Tongue (tissue), 2 donors: ENCODE data around the gene NPAS3. TPM values are rescaled to one million over a fixed set of nuclear protein-coding genes. Genes with fewer than 3 reads are reported as not detected.

ENCODE experiments used
- DNase-seq: peaks from one replicate; pipeline ENCODE4 v3.0.0-alpha.2; 2015
- total RNA-seq: library from RNA; depleted of rRNA; stranded (reverse); fragments of >200 nt; gene quantifications from one replicate; pipeline ENCODE4 v1.2.3, GENCODE V29; 2014

NPAS3 gene
- total RNA-seq, 1 donor from 2014 or later = 4.4 TPM

GRCh38 chr14:33764876-33765650 lies 826.4 kb downstream of the NPAS3 start:
- DNase-seq = peak; percentile 82

DNA sequence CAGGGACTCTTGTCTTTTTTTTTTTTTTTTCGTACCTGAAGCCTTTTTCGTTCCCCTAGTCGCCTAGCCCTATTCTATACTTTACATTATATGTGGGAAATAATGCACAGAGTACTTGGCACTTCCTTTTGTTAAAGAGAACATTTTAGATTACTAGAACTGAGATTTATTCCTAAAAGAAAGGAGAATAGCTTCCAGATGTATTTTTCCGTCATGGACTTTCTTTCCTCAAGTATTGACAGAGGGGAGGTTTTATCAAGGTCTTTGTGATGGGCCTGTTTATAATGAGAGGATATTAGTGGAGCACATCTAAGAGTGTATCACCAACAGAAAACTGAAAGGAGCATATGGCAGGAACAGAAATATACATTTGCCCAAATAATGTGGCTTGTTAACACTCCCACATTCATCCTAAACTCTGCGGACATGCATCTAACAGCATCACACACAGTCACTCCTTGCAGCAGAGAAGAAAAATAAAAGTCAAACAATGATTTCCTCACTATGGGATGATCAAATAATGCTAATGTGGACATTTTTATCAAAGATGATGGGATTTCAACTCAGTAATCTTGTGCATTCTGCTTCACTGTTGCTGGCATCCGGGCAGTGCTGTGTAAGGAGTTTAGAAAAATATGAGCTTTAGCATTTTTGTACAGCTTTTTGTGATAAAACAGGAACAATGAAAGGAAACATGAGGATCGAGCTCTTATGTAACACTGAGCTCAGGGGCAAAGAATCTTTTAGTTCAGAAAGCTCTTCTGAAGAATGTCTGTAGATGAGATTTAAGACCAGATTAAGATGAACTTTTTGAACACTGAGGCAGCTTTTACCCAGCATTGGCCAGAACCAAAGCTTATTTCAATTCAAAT lies 829.1 kb downstream of the NPAS3 start:
- DNase-seq = no peak

DNA sequence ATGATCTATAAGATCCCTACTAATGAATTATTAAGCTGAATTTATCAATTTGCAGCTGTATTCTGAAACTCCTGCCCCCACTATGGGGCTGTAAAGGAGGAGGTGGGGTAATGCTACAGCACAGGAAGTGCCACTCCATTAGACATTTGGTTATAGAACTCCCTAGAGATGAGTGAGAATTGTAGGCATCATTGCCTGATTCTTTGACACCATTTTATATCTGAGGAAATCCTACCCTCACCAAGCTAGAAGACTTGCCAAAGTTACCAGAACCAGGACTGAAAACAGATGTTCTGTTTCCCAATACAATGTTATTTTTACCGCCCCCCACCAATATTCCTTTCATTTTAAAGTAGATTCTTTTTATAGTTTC lies 829.8 kb downstream of the NPAS3 start:
- no peak for DNase-seq

- no peak for DNase-seq
These were observed 834.7 kb downstream of the NPAS3 start for GRCh38 chr14:33773205-33774030.

- DNase-seq = no peak
These were observed 835.5 kb downstream of the NPAS3 start for GRCh38 chr14:33774161-33774560.

GRCh38 chr14:33774723-33775470 lies 836.2 kb downstream of the NPAS3 start:
- DNase-seq = no peak

DNA sequence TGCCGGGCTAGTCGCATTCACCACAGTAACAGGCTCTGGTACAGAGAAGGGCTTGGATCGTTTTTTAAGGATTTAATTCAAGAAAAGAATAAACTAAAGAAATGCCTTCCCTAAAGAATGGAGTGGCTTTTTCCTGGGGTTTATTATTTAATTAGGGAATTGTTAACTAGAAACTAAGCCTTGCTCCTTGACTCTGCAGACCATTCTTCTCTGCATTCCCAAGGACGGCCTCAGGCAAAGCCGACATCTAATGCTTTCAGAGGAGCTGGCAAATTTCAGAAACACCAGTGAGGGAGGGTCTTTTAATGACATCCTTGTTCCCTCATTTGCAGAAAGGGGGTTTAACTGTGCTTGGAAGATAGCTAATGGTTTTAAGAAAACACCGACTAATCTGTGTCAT lies 838.2 kb downstream of the NPAS3 start:
- DNase-seq = no peak

- peak; percentile 26 for DNase-seq
These were observed 839.0 kb downstream of the NPAS3 start for GRCh38 chr14:33777681-33778080.

- no peak for DNase-seq
These were observed 841.4 kb downstream of the NPAS3 start for GRCh38 chr14:33780035-33780434.

DNA sequence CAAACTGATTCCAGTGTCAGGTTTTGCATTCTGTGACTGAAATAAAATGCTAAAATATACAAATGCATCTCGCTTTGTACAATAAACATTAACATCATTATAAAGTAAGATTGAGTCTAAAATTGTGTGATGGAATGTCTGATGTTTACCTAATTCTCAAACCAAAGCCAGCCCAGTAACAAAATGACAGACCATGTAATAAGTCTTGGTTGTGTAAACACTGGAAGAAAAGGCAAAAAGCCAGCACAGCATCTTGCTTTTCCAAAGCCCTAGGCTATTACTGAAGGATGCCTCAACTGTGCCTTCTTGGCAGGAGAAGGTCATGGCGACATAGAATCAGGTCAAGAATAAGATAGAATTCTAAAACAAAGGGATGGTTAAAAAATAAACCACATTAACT lies 842.6 kb downstream of the NPAS3 start:
- no peak for DNase-seq

DNA sequence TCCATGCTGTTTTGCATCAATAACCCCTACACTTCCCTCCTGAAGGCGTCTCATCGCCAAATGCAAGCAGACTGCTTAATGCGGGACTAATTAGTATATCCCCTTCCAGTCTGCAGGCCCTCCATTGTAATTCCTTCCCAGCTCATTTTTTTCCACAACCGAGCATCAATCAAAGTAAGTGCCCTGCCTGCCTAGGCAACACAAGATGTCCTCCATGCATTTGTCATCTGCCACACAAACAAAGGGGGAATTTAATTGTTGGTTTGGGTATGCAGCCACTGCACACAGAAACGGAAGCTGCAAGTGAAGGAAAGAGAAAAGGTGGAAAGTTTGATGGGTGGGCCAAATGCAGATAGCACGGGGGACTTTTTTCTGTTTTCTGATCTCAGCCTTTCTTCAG lies 844.2 kb downstream of the NPAS3 start:
- peak; percentile 18 for DNase-seq

- no peak for DNase-seq
These were observed 847.6 kb downstream of the NPAS3 start for GRCh38 chr14:33786091-33786825.

- no peak for DNase-seq
These were observed 849.5 kb downstream of the NPAS3 start for GRCh38 chr14:33788161-33788560.

DNA sequence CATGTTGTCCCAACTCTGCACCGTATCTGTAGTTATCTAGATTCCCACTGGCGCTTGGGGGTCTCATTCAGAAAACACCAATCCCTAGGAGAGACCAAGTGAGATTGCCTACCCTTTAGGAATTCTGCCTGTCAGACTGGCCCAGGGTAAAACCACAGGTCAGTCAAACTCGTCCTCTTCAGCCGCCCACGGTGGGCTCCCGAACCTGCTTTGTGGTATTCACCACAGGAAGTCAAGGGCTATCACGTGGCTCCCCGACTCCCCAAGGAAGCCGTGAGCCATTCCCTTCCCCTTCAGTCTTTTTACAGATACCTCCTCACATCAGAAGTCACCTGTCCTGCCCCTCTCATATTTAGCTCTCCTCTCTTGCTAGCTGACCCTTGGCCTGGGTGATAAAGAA lies 852.3 kb downstream of the NPAS3 start:
- DNase-seq = no peak

GRCh38 chr14:33792009-33792719 lies 853.5 kb downstream of the NPAS3 start:
- DNase-seq = no peak

DNA sequence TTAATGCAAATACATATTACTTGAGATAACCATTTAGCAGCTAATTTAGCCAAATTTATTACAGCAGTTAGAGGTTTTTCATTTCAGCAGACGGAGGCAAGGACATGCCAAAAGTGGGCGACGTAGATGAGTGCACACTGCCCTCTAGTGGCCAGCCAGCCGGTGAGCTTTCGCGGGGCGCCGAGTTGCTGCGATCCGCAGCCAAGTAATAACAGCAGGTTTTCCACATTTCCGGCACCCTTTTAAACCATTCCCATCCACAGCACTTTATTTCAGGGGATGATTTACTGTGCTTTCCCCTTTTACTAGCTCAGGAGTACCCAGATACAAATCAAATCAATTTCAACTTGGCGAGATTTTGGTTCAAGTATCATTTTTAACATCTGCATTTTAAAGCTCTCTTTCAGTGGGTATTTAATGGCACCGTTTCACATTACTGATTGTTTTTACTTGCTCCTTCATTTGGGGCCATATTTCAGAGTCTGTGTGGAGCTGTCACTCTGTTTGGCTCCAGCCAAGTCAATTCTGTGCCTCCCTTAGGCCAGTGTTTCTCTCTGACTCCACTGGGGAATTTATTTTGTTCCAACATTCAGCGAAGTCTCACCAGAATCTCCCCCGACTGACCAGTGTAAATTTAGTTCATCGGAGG lies 854.2 kb downstream of the NPAS3 start:
- peak; percentile 93 for DNase-seq

- no peak for DNase-seq
These were observed 854.9 kb downstream of the NPAS3 start for GRCh38 chr14:33793398-33794110.

DNA sequence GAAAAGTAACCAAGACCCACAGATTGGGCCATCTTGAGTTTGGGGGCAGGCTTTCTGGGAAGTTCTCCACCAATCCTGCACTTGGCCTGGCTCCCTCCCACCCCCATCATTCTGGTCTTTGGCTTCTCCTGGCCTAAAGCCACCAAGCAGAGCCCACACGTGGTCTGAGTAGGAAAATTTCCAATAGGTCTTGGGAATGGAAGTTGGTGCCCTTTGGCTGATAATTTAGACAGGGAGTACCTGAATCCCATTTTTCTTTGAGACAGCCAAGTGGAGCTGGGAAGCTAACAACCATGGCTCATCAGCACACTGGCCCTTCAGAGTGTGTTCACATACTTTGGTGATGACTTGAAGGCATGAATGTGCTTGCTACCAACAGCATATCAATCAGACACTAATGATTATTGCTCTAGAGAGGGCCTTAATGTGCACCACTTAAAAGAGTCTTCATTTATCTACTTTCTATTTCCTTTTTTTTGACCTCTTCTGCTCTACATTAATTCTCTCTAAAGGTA lies 856.2 kb downstream of the NPAS3 start:
- DNase-seq = no peak

GRCh38 chr14:33796356-33796755 lies 857.7 kb downstream of the NPAS3 start:
- no peak for DNase-seq
